K562 (cell line): ENCODE results near the gene IMMP2L. TPM values are rescaled to one million over a fixed set of nuclear protein-coding genes. Genes with fewer than 3 reads are reported as not detected.

Experiments
- ATAC-seq: fragments of 200-7000 bp; cut with Tn5 transposase; 3 replicates; pipeline ENCODE4 v1.9.1; 2020; ENCODE audit warnings: moderate library complexity
- BruUV-seq: library from RNA; stranded (reverse); fragments of 400-500 nt; replicated peaks from 2 replicates; lab custom pipeline; 2021; lab: Mats Ljungman, UMichigan
- CTCF ChIA-PET: fragments of 300-600 bp; formaldehyde crosslinking; extraction: SDS; loops from one replicate; lab custom pipeline; 2021; ENCODE audit warnings: low intra/inter-chr PET ratio; lab: Yijun Ruan, JAX
- POLR2A ChIA-PET: fragments of 300-600, 350-650 bp; sonication (Branson Sonifier 250); formaldehyde crosslinking; extraction: SDS; loops from one replicate; lab custom pipeline; 2021; ENCODE audit warnings: antibody characterized with exemption, inconsistent platforms; lab: Yijun Ruan, JAX
- DNase-seq, 4 experiments: peaks; one replicate each; pipeline versions ENCODE4 v3.0.0 to v3.0.0-alpha.2; 2011 to 2018; ENCODE audit warnings: low spot score in 3 of 4, mixed read lengths in 3 of 4; ENCODE audit errors: extremely low read depth in 1 of 4
- FAIRE-seq: peaks from 2 replicates; lab custom pipeline; 2011; peaks lifted over from hg19 to GRCh38; lab: Jason Lieb, UNC
- H2AFZ ChIP-seq: 2 replicates; pipeline ENCODE4 v1.6.0; 2011; ENCODE audit warnings: low read depth, low read length, control low read depth, inconsistent platforms
- H3K27ac ChIP-seq: fragments of 200-600 bp; 3 replicates; pipeline ENCODE4 v1.8.0; 2011; ENCODE audit warnings: low read depth, mild to moderate bottlenecking, control low read depth, inconsistent platforms, low read length, moderate library complexity, mixed read lengths; ENCODE audit errors: extremely low read depth
- H3K27me3 ChIP-seq, 2 experiments: fragments of 300-600 bp in 1 of 2; 2 replicates in 1 of 2; 3 replicates in 1 of 2; pipeline versions ENCODE4 v1.6.0 to v1.8.0; 2011; ENCODE audit warnings: inconsistent platforms in 2 of 2, low read length in 2 of 2, mild to moderate bottlenecking in 1 of 2, mixed read lengths in 1 of 2, moderate library complexity in 1 of 2; ENCODE audit not compliant: control insufficient read depth in 2 of 2, insufficient read depth in 2 of 2
- H3K36me3 ChIP-seq: fragments of 300-600 bp; 3 replicates; pipeline ENCODE4 v1.8.0; 2011; ENCODE audit warnings: mild to moderate bottlenecking, low read length, inconsistent platforms; ENCODE audit not compliant: control insufficient read depth, insufficient read depth
- H3K4me1 ChIP-seq, 2 experiments: fragments of 200-600 bp in 1 of 2; replicated peaks in 1 of 2; 2 replicates in 1 of 2; 3 replicates in 1 of 2; pipeline versions ENCODE4 v1.5.1 to v1.8.0; 2011; ENCODE audit warnings: inconsistent platforms in 2 of 2, low read length in 2 of 2, mild to moderate bottlenecking in 1 of 2, mixed read lengths in 1 of 2, moderate library complexity in 1 of 2; ENCODE audit not compliant: control insufficient read depth in 2 of 2, insufficient read depth in 2 of 2
- H3K4me2 ChIP-seq: 2 replicates; pipeline ENCODE4 v1.6.1; 2011; ENCODE audit warnings: low read length, control low read depth, inconsistent platforms, mixed read lengths; ENCODE audit not compliant: insufficient read depth
- H3K4me3 ChIP-seq: fragments of 200-600 bp; sonication (generic), shearing (Covaris generic); 2 replicates; pipeline ENCODE4 v1.5.1; 2016; ENCODE audit warnings: control low read depth, inconsistent platforms
- H3K79me2 ChIP-seq: fragments of 200-600 bp; 3 replicates; pipeline ENCODE4 v1.8.0; 2011; ENCODE audit warnings: low read length, inconsistent platforms; ENCODE audit not compliant: control insufficient read depth, insufficient read depth
- H3K9ac ChIP-seq, 2 experiments: 2 replicates each; pipeline versions ENCODE4 v1.6.0 to v1.6.1; 2011; ENCODE audit warnings: low read depth in 2 of 2, low read length in 2 of 2, control low read depth in 1 of 2, inconsistent platforms in 1 of 2, mild to moderate bottlenecking in 1 of 2, mixed read lengths in 1 of 2; ENCODE audit not compliant: insufficient read depth in 1 of 2
- H3K9me1 ChIP-seq: one replicate; pipeline ENCODE4 v1.6.0; 2011; ENCODE audit warnings: inconsistent platforms, mild to moderate bottlenecking, low read length, moderate library complexity; ENCODE audit not compliant: control insufficient read depth, insufficient read depth
- H3K9me3 ChIP-seq: replicated peaks from 2 replicates; pipeline ENCODE4 v1.5.1; 2011; ENCODE audit warnings: low read depth, low read length, inconsistent platforms; ENCODE audit not compliant: control insufficient read depth, insufficient read depth
- H4K20me1 ChIP-seq: replicated peaks from 2 replicates; pipeline ENCODE4 v1.6.1; 2011; ENCODE audit warnings: low read length, inconsistent platforms, mixed read lengths; ENCODE audit not compliant: control insufficient read depth, insufficient read depth
- CAMTA2 ChIP-seq: fragments of 250-450 bp; sonication (Bioruptor Pico); conservative IDR thresholded peaks from 2 replicates; pipeline ENCODE4 v1.5.1; 2022
- FOSL1 ChIP-seq: fragments of 200-800 bp; sonication (Bioruptor generic); conservative IDR thresholded peaks from 2 replicates; pipeline ENCODE4 v1.6.1; 2016; ENCODE audit warnings: missing genetic modification characterization, missing compliant biosample characterization
- PURB ChIP-seq: sonication (generic); formaldehyde crosslinking; IDR thresholded peaks from 2 replicates; pipeline ENCODE4 v1.9.0; 2021; ENCODE audit warnings: low read depth, mild to moderate bottlenecking, missing genetic modification reagents
- ZNF263 ChIP-seq: sonication (generic); formaldehyde crosslinking; IDR thresholded peaks from 2 replicates; pipeline ENCODE4 v1.8.0; 2022; ENCODE audit warnings: mild to moderate bottlenecking, missing genetic modification reagents, borderline replicate concordance
- WGBS: fragments of 100-300 bp; shearing (Covaris generic); methylation state at CpG from one replicate; pipeline ENCODE4 v1.1.6; 2016; ENCODE audit warnings: low coverage, mixed read lengths; ENCODE audit not compliant: insufficient coverage; ENCODE audit errors: missing lambda C conversion rate; 5-methylcytosine and 5-hydroxymethylcytosine counted together
- in situ Hi-C: fragments of 300-500 bp; cut with MboI; formaldehyde crosslinking; loops from 4 replicates; pipeline ENCODE4 v1.15.0; 2018; ENCODE audit warnings: inconsistent platforms, mixed read lengths
- intact Hi-C: fragments of 100-400 bp; cut with micrococcal nuclease; formaldehyde crosslinking; loops from 2 replicates; pipeline ENCODE4 v1.14.2; 2022
- polyA plus RNA-seq, 8 experiments: library from polyadenylated mRNA; depleted of rRNA in 4 of 8; stranded (reverse) in 5 of 8; unstranded in 3 of 8; fragments of >200 nt; fragmentation: Nextera tagmentation in 2 of 8; fragmentation: Illumina TruSeq in 1 of 8; extraction: Ambion mirVana in 2 of 8; extraction: Trizol in 1 of 8; gene quantifications; 2 replicates each; pipeline versions ENCODE4 v1.2.1 to v1.2.3, GENCODE V29; 2011 to 2014; ENCODE audit warnings: inconsistent platforms in 1 of 8, missing spikeins in 1 of 8
- total RNA-seq, 7 experiments: library from RNA; depleted of rRNA in 6 of 7; stranded (reverse); fragments of >200 nt in 6 of 7; fragmentation: Illumina TruSeq in 2 of 7; extraction: Trizol in 2 of 7; gene quantifications; 2 replicates each; pipeline versions ENCODE4 v1.2.1 to v1.2.3, GENCODE V29; 2011 to 2021; ENCODE audit warnings: low replicate concordance in 1 of 7
- TF ChIP-seq, protein P1 (sequence below): fragments of 250-450 bp; sonication (Bioruptor Pico); IDR thresholded peaks from 2 replicates; pipeline ENCODE4 v1.5.0; 2021; ENCODE audit warnings: mild to moderate bottlenecking, borderline replicate concordance
- TF ChIP-seq, protein P2 (sequence below), 2 experiments: fragments of 450-650 bp in 1 of 2; sonication (generic) in 1 of 2; formaldehyde crosslinking in 1 of 2; IDR thresholded peaks in 1 of 2; conservative IDR thresholded peaks in 1 of 2; 2 replicates each; pipeline versions ENCODE4 v1.6.1 to v1.8.1; 2016 to 2023; ENCODE audit warnings: mild to moderate bottlenecking in 2 of 2, moderate library complexity in 2 of 2, inconsistent platforms in 1 of 2, missing genetic modification reagents in 1 of 2
- TF ChIP-seq, protein P3 (sequence below): sonication (generic); formaldehyde crosslinking; IDR thresholded peaks from 2 replicates; pipeline ENCODE4 v1.8.1; 2023; ENCODE audit warnings: mild to moderate bottlenecking, missing genetic modification reagents

IMMP2L gene
- total and polyA plus RNA-seq, 9 of the 15 experiments (the other 6 are each of a cell fraction or from before 2014, with no cell fraction given) = 29.7 to 116 (median 53.0) TPM

DNA sequence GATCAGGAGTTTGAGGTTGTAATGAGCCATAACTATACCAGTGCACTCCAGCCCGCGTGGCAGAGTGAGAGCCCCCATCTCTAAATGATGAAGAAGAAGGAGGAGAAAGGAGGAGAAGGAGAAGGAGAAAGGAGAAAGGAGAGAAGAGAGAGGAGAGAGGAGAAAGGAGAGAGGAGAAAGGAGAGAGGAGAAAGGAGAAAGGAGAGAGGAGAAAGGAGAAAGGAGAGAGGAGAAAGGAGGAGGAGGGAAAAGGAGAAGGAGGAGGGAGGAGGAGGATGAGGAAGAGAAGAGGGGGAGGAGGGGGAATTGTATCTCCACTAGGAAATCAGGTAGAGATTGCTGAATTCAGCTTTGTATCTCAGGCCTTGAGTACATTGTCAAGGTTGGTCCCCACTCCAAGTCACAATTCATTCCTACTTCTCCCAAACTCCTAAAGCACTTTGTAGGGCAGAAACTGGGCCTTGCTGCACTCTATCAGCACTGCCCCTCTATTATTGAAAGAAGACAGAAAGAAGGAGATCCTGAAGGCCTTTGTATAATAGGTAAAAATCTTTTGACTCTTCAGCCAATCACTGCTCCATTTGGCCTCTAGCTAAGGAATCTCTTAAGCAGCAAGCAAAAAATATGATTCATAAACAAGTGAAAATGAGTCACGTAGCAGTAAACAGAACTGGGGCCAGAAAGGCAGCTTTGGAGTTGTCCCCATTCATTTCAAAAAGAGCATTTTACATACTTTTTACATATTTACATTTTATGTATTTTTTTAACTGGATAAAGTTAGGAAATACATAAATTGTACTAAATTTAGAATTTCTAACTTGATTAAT is 178.0 kb downstream of the IMMP2L start:
- no peaks in the 10 kb centered on the region for H4K20me1 ChIP-seq
- intact Hi-C loops (no loop called here), in situ Hi-C loops (no loop called here)
- H3K9me3 ChIP-seq = peaks cover 5% of the 10 kb centered on the region; the same call in 1 of the 2 replicates
- ATAC-seq = no peak
- FAIRE-seq = no peak
- H3K9ac ChIP-seq = no peak overlapping the region
- CTCF ChIA-PET = interaction anchor here (0.7 kb wide), 1 partner anchor 126 kb away, joined by 3 read pairs; no protein-coding TSS in a partner anchor
- H3K4me2 ChIP-seq = no peak overlapping the region
- no peak for DNase-seq
- peak; percentile 43 for TF ChIP-seq FOSL1 (tag)
- TF ChIP-seq, protein P1, sequence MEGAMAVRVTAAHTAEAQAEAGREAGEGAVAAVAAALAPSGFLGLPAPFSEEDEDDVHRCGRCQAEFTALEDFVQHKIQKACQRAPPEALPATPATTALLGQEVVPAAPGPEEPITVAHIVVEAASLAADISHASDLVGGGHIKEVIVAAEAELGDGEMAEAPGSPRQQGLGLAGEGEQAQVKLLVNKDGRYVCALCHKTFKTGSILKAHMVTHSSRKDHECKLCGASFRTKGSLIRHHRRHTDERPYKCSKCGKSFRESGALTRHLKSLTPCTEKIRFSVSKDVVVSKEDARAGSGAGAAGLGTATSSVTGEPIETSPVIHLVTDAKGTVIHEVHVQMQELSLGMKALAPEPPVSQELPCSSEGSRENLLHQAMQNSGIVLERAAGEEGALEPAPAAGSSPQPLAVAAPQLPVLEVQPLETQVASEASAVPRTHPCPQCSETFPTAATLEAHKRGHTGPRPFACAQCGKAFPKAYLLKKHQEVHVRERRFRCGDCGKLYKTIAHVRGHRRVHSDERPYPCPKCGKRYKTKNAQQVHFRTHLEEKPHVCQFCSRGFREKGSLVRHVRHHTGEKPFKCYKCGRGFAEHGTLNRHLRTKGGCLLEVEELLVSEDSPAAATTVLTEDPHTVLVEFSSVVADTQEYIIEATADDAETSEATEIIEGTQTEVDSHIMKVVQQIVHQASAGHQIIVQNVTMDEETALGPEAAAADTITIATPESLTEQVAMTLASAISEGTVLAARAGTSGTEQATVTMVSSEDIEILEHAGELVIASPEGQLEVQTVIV = no peak
- TF ChIP-seq CAMTA2 (CRISPR knock-in tag) = no peak
- TF ChIP-seq, protein P2, sequence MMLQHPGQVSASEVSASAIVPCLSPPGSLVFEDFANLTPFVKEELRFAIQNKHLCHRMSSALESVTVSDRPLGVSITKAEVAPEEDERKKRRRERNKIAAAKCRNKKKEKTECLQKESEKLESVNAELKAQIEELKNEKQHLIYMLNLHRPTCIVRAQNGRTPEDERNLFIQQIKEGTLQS (IDR thresholded peaks at IDR 0.05) = peak; percentile 39; the same call in 1 of the 2 replicates
- TF ChIP-seq, protein P2 (CRISPR knock-in tag; conservative IDR thresholded peaks at IDR 0.05) = no peak
- TF ChIP-seq PURB (CRISPR knock-in tag) = no peak
- peak; percentile 77 for TF ChIP-seq ZNF263 (CRISPR knock-in tag)
- TF ChIP-seq, protein P3, sequence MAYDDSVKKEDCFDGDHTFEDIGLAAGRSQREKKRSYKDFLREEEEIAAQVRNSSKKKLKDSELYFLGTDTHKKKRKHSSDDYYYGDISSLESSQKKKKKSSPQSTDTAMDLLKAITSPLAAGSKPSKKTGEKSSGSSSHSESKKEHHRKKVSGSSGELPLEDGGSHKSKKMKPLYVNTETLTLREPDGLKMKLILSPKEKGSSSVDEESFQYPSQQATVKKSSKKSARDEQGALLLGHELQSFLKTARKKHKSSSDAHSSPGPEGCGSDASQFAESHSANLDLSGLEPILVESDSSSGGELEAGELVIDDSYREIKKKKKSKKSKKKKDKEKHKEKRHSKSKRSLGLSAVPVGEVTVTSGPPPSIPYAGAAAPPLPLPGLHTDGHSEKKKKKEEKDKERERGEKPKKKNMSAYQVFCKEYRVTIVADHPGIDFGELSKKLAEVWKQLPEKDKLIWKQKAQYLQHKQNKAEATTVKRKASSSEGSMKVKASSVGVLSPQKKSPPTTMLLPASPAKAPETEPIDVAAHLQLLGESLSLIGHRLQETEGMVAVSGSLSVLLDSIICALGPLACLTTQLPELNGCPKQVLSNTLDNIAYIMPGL = no peak
- H3K4me1 ChIP-seq = no peaks in the 10 kb centered on the region
- no peak overlapping the region for H2AFZ ChIP-seq
- H3K9me1 ChIP-seq = no peaks in the 10 kb centered on the region
- H3K27me3 ChIP-seq = no peaks in the 10 kb centered on the region
- 75% methylated on average over 3 of the region's 3 CpGs for WGBS
- no peaks in the 10 kb centered on the region for H3K36me3 ChIP-seq
- BruUV-seq = no TSS peak
- no peaks in the 10 kb centered on the region for H3K79me2 ChIP-seq
- H3K4me3 ChIP-seq = no peak overlapping the region
- POLR2A ChIA-PET = no interaction called here
- H3K27ac ChIP-seq = no peak overlapping the region
